Neural cell (in vitro differentiated cells): ENCODE data around the gene HIP1. TPM values are rescaled to one million over a fixed set of nuclear protein-coding genes. Genes with fewer than 3 reads are reported as not detected.

Experiments
- H2AFZ ChIP-seq: fragments of 200-600, 300-800 bp; sonication (generic), shearing (Covaris generic); 2 replicates; pipeline ENCODE4 v1.6.0; 2014; ENCODE audit warnings: low read depth, mild to moderate bottlenecking, antibody characterized with exemption, low read length, moderate library complexity
- H3F3A ChIP-seq: fragments of 200-600 bp; shearing (Covaris generic); 2 replicates; pipeline ENCODE4 v1.6.1; 2016; ENCODE audit warnings: mild to moderate bottlenecking, moderate library complexity, mixed read lengths, antibody characterized with exemption, low read length; ENCODE audit not compliant: insufficient read depth, poor library complexity, severe bottlenecking
- H3K27ac ChIP-seq: fragments of 200-600, 300-800 bp; sonication (generic), shearing (Covaris generic); 2 replicates; pipeline ENCODE4 v1.5.1; 2014; ENCODE audit warnings: mild to moderate bottlenecking, low read length, moderate library complexity
- H3K27me3 ChIP-seq: fragments of 300-800, 200-600 bp; sonication (generic), shearing (Covaris generic); 2 replicates; pipeline ENCODE4 v1.6.0; 2014; ENCODE audit warnings: mild to moderate bottlenecking, low read depth, low read length, moderate library complexity; ENCODE audit not compliant: insufficient read depth
- H3K36me3 ChIP-seq: fragments of 300-800, 200-600 bp; sonication (generic), shearing (Covaris generic); 2 replicates; pipeline ENCODE4 v1.5.1; 2014; ENCODE audit warnings: mild to moderate bottlenecking, antibody characterized with exemption, low read length, moderate library complexity; ENCODE audit not compliant: insufficient read depth
- H3K4me2 ChIP-seq: fragments of 300-800, 200-600 bp; sonication (generic), shearing (Covaris generic); 2 replicates; pipeline ENCODE4 v1.6.0; 2014; ENCODE audit warnings: mild to moderate bottlenecking, low read length
- H3K4me3 ChIP-seq: fragments of 300-800, 200-600 bp; sonication (generic), shearing (Covaris generic); 2 replicates; pipeline ENCODE4 v1.5.1; 2014; ENCODE audit warnings: mild to moderate bottlenecking, low read length, moderate library complexity
- H3K79me2 ChIP-seq: fragments of 200-600 bp; shearing (Covaris generic); replicated peaks from 2 replicates; pipeline ENCODE4 v1.6.0; 2014; ENCODE audit warnings: mild to moderate bottlenecking, low read length, moderate library complexity; ENCODE audit not compliant: insufficient read depth
- H3K9ac ChIP-seq: fragments of 300-800, 200-600 bp; sonication (generic), shearing (Covaris generic); 2 replicates; pipeline ENCODE4 v1.6.1; 2016; ENCODE audit warnings: mild to moderate bottlenecking, low read length, mixed read lengths
- H3K9me2 ChIP-seq: fragments of 200-600 bp; shearing (Covaris generic); 2 replicates; pipeline ENCODE4 v1.6.1; 2016; ENCODE audit warnings: mild to moderate bottlenecking, low read length, mixed read lengths; ENCODE audit not compliant: insufficient read depth
- H3K9me3 ChIP-seq: fragments of 200-600, 300-800 bp; sonication (generic), shearing (Covaris generic); 2 replicates; pipeline ENCODE4 v1.6.1; 2016; ENCODE audit warnings: mild to moderate bottlenecking, mixed run types, low read length, moderate library complexity, mixed read lengths
- H4K20me1 ChIP-seq: fragments of 200-600 bp; shearing (Covaris generic); 2 replicates; pipeline ENCODE4 v1.6.1; 2016; ENCODE audit warnings: mild to moderate bottlenecking, mixed run types; ENCODE audit not compliant: insufficient read depth
- CTCF ChIP-seq: fragments of 450-650 bp; IDR thresholded peaks from 2 replicates; pipeline ENCODE4 v1.5.1; 2014; ENCODE audit warnings: antibody characterized with exemption, mild to moderate bottlenecking, moderate library complexity; ENCODE audit not compliant: poor library complexity, severe bottlenecking
- EP300 ChIP-seq: fragments of 450-650 bp; conservative IDR thresholded peaks from 2 replicates; pipeline ENCODE4 v1.6.1; 2014; ENCODE audit warnings: antibody characterized with exemption, mild to moderate bottlenecking, moderate library complexity; ENCODE audit not compliant: poor library complexity, severe bottlenecking
- EZH2 ChIP-seq: fragments of 200-600, 300-800 bp; shearing (Covaris generic), sonication (generic); IDR thresholded peaks from 2 replicates; pipeline ENCODE4 v1.6.1; 2014; ENCODE audit warnings: antibody characterized with exemption, low read length, borderline replicate concordance, mild to moderate bottlenecking; ENCODE audit not compliant: insufficient read depth, poor library complexity, severe bottlenecking
- MXI1 ChIP-seq: fragments of 450-650 bp; conservative IDR thresholded peaks from 2 replicates; pipeline ENCODE4 v1.6.1; 2014; ENCODE audit warnings: antibody characterized with exemption, mild to moderate bottlenecking; ENCODE audit not compliant: poor library complexity, severe bottlenecking
- POLR2AphosphoS5 ChIP-seq: IDR thresholded peaks from 2 replicates; pipeline ENCODE4 v1.6.1; 2012
- RAD21 ChIP-seq: fragments of 450-650 bp; conservative IDR thresholded peaks from 2 replicates; pipeline ENCODE4 v1.6.1; 2014; ENCODE audit warnings: antibody characterized with exemption, mild to moderate bottlenecking, moderate library complexity
- REST ChIP-seq: IDR thresholded peaks from 2 replicates; pipeline ENCODE4 v1.6.1; 2012; ENCODE audit warnings: borderline replicate concordance
- SMC3 ChIP-seq: fragments of 450-650 bp; conservative IDR thresholded peaks from 2 replicates; pipeline ENCODE4 v1.6.1; 2014; ENCODE audit warnings: antibody characterized with exemption, mild to moderate bottlenecking, moderate library complexity; ENCODE audit not compliant: poor library complexity
- TAF1 ChIP-seq: IDR thresholded peaks from 2 replicates; pipeline ENCODE4 v1.6.1; 2012; ENCODE audit warnings: low read depth
- polyA plus RNA-seq: library from polyadenylated mRNA; depleted of rRNA; stranded (reverse); fragments of >200 nt; gene quantifications from 2 replicates; pipeline ENCODE4 v1.2.3, GENCODE V29; 2014

Gene HIP1
- polyA plus RNA-seq, 1 donor from 2014 or later, result 12.9 TPM

DNA sequence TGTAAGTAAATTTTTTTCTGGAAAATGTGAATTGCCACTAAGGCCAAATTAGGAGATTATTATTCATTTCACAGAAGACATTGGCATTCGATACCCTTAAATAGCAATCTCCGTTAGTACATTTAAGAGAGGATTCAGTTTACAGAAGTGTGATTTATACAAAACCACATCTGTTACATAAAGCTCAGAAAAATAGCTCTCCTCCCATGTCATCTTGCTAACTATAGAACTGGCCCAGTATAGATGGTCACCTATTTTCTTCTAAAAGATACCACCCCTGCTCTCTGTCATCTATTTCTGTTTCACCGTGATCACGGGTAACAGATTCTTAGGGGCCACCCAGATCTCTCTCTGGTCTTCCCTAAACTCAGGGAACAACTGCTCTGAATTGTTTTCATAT is 119.1 kb downstream of the HIP1 start:
- Histone ChIP-seq H3K4me2 (no peak overlapping the region), H3K9me2 (no peaks in the 10 kb centered on the region), H3K9me3 (no peaks in the 10 kb centered on the region), H3K27ac (no peak overlapping the region), H2AFZ (no peak overlapping the region), H4K20me1 (no peaks in the 10 kb centered on the region), H3K27me3 (no peaks in the 10 kb centered on the region), H3K36me3 (no peaks in the 10 kb centered on the region), H3K4me3 (no peak overlapping the region), H3F3A (no peaks in the 10 kb centered on the region), H3K79me2 (no peaks in the 10 kb centered on the region), H3K9ac (no peak overlapping the region)
- TF ChIP-seq CTCF (no peak), SMC3 (no peak), REST (no peak), EP300 (no peak), EZH2 (no peak), MXI1 (no peak), RAD21 (no peak), POLR2AphosphoS5 (no peak), TAF1 (no peak)

- Histone ChIP-seq H3K79me2 (no peaks in the 10 kb centered on the region), H3K27ac (no peak overlapping the region), H3K27me3 (no peaks in the 10 kb centered on the region), H3K4me3 (no peak overlapping the region), H3K9ac (no peak overlapping the region), H3K9me2 (no peaks in the 10 kb centered on the region), H3K9me3 (no peaks in the 10 kb centered on the region), H3K36me3 (no peaks in the 10 kb centered on the region), H3F3A (no peaks in the 10 kb centered on the region), H4K20me1 (no peaks in the 10 kb centered on the region), H3K4me2 (no peak overlapping the region), H2AFZ (no peak overlapping the region)
- TF ChIP-seq TAF1 (no peak), RAD21 (no peak), REST (no peak), SMC3 (no peak), EZH2 (no peak), MXI1 (no peak), EP300 (no peak), CTCF (no peak), POLR2AphosphoS5 (no peak)
Measured at GRCh38 chr7:75617634-75618234, 121.0 kb downstream of the HIP1 start.
